GM23338 (cell line): ENCODE measurements around the gene PNMA8B.

ENCODE experiments used
- CREB1 ChIP-seq: fragments of 250-450 bp; sonication (Bioruptor Pico); IDR thresholded peaks from 2 replicates; pipeline ENCODE4 v1.5.0; 2020; ENCODE audit warnings: low read depth, mild to moderate bottlenecking, moderate library complexity
- CTCF ChIP-seq, 2 experiments: fragments of 200-600 bp in 1 of 2; sonication (generic) in 1 of 2; conservative IDR thresholded peaks; 2 replicates each; pipeline versions ENCODE4 v1.5.1 to v1.6.1; 2016 to 2017; ENCODE audit warnings: antibody characterized with exemption in 2 of 2, low read depth in 2 of 2, mild to moderate bottlenecking in 2 of 2, moderate library complexity in 1 of 2
- EZH2 ChIP-seq: fragments of 200-600 bp; sonication (generic); IDR thresholded peaks from one replicate; pipeline ENCODE4 v1.8.0; 2017; ENCODE audit warnings: antibody characterized with exemption, mild to moderate bottlenecking, low read depth; ENCODE audit not compliant: unreplicated experiment
- EZH2phosphoT487 ChIP-seq: fragments of 200-600 bp; sonication (generic); IDR thresholded peaks from one replicate; pipeline ENCODE4 v1.8.1; 2018; ENCODE audit warnings: antibody characterized with exemption; ENCODE audit not compliant: unreplicated experiment
- JUNB ChIP-seq: IDR thresholded peaks from one replicate; pipeline ENCODE4 v1.6.1; 2016; ENCODE audit warnings: antibody characterized with exemption; ENCODE audit not compliant: unreplicated experiment
- NANOG ChIP-seq: IDR thresholded peaks from 2 replicates; pipeline ENCODE4 v1.6.1; 2016; ENCODE audit warnings: antibody characterized with exemption, borderline replicate concordance
- POLR2AphosphoS5 ChIP-seq: IDR thresholded peaks from 2 replicates; pipeline ENCODE4 v1.6.1; 2016; ENCODE audit warnings: antibody characterized with exemption, low read depth
- STAT1 ChIP-seq: IDR thresholded peaks from one replicate; pipeline ENCODE4 v1.6.1; 2016; ENCODE audit warnings: antibody characterized with exemption; ENCODE audit not compliant: unreplicated experiment
- ZNF114 ChIP-seq: fragments of 250-450 bp; sonication (Bioruptor Pico); IDR thresholded peaks from 2 replicates; pipeline ENCODE4 v1.5.0; 2020; ENCODE audit warnings: mild to moderate bottlenecking, moderate library complexity
- ZNF331 ChIP-seq: fragments of 250-450 bp; sonication (Bioruptor Pico); IDR thresholded peaks from 2 replicates; pipeline ENCODE4 v1.5.0; 2020; ENCODE audit warnings: low read depth, mild to moderate bottlenecking, moderate library complexity
- ZNF462 ChIP-seq: fragments of 250-450 bp; sonication (Bioruptor Pico); IDR thresholded peaks from 2 replicates; pipeline ENCODE4 v1.5.0; 2020; ENCODE audit warnings: mild to moderate bottlenecking, moderate library complexity
- TF ChIP-seq, protein P1 (sequence below): IDR thresholded peaks from 2 replicates; pipeline ENCODE4 v1.6.1; 2016; ENCODE audit warnings: antibody characterized with exemption
- TF ChIP-seq, protein P2 (sequence below): IDR thresholded peaks from one replicate; pipeline ENCODE4 v1.6.1; 2018; ENCODE audit warnings: antibody characterized with exemption; ENCODE audit not compliant: unreplicated experiment

- TF ChIP-seq POLR2AphosphoS5 = no peak
- no peak for TF ChIP-seq EZH2phosphoT487
- TF ChIP-seq CTCF (conservative IDR thresholded peaks at IDR 0.05; ENCODE audit: low read depth in 2 of 2) = no peak
- TF ChIP-seq ZNF331 (CRISPR knock-in tag) = no peak
- TF ChIP-seq NANOG = no peak
- TF ChIP-seq, protein P1, sequence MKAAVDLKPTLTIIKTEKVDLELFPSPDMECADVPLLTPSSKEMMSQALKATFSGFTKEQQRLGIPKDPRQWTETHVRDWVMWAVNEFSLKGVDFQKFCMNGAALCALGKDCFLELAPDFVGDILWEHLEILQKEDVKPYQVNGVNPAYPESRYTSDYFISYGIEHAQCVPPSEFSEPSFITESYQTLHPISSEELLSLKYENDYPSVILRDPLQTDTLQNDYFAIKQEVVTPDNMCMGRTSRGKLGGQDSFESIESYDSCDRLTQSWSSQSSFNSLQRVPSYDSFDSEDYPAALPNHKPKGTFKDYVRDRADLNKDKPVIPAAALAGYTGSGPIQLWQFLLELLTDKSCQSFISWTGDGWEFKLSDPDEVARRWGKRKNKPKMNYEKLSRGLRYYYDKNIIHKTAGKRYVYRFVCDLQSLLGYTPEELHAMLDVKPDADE = no peak
- TF ChIP-seq EZH2 = no peak
- no peak for TF ChIP-seq ZNF462 (CRISPR knock-in tag)
- TF ChIP-seq, protein P2, sequence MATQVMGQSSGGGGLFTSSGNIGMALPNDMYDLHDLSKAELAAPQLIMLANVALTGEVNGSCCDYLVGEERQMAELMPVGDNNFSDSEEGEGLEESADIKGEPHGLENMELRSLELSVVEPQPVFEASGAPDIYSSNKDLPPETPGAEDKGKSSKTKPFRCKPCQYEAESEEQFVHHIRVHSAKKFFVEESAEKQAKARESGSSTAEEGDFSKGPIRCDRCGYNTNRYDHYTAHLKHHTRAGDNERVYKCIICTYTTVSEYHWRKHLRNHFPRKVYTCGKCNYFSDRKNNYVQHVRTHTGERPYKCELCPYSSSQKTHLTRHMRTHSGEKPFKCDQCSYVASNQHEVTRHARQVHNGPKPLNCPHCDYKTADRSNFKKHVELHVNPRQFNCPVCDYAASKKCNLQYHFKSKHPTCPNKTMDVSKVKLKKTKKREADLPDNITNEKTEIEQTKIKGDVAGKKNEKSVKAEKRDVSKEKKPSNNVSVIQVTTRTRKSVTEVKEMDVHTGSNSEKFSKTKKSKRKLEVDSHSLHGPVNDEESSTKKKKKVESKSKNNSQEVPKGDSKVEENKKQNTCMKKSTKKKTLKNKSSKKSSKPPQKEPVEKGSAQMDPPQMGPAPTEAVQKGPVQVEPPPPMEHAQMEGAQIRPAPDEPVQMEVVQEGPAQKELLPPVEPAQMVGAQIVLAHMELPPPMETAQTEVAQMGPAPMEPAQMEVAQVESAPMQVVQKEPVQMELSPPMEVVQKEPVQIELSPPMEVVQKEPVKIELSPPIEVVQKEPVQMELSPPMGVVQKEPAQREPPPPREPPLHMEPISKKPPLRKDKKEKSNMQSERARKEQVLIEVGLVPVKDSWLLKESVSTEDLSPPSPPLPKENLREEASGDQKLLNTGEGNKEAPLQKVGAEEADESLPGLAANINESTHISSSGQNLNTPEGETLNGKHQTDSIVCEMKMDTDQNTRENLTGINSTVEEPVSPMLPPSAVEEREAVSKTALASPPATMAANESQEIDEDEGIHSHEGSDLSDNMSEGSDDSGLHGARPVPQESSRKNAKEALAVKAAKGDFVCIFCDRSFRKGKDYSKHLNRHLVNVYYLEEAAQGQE = no peak
- no peak for TF ChIP-seq JUNB
- no peak for TF ChIP-seq ZNF114 (CRISPR knock-in tag)
- no peak for TF ChIP-seq CREB1
- no peak for TF ChIP-seq STAT1
These were observed 4.0 kb upstream of the PNMA8B start for GRCh38 chr19:46499692-46500091.
